Mesodermal cell (in vitro differentiated cells): Measurements from ENCODE around the gene MYO5A.

Source experiments
- H3K27ac ChIP-seq: 2 replicates; pipeline ENCODE4 v1.7.0; 2013; ENCODE audit warnings: mild to moderate bottlenecking, low read depth, low read length, moderate library complexity; ENCODE audit not compliant: severe bottlenecking
- H3K36me3 ChIP-seq: 2 replicates; pipeline ENCODE4 v1.7.1; 2013; ENCODE audit warnings: mild to moderate bottlenecking, low read length, moderate library complexity; ENCODE audit not compliant: control insufficient read depth, insufficient read depth
- H3K4me1 ChIP-seq: one replicate; pipeline ENCODE4 v1.7.1; 2013; ENCODE audit warnings: mild to moderate bottlenecking, low read length; ENCODE audit not compliant: insufficient read depth, control insufficient read depth, poor library complexity, severe bottlenecking
- H3K4me3 ChIP-seq: 2 replicates; pipeline ENCODE4 v1.7.0; 2013; ENCODE audit warnings: low read length, control low read depth, mild to moderate bottlenecking; ENCODE audit not compliant: insufficient read depth, poor library complexity, severe bottlenecking; ENCODE audit errors: extremely low read depth
- H3K9me3 ChIP-seq: 2 replicates; pipeline ENCODE4 v1.7.1; 2013; ENCODE audit warnings: mild to moderate bottlenecking, low read length, moderate library complexity; ENCODE audit not compliant: control insufficient read depth
- WGBS, 2 experiments: methylation state at CpG; one replicate each; pipeline ENCODE4 v1.1.5; 2013; ENCODE audit warnings: missing lambda C conversion rate in 2 of 2; ENCODE audit not compliant: insufficient coverage in 2 of 2; 5-methylcytosine and 5-hydroxymethylcytosine counted together

Gene MYO5A

GRCh38 chr15:52258461-52258860 lies 270.2 kb downstream of the MYO5A start:
- Histone ChIP-seq H3K9me3 (no peaks in the 10 kb centered on the region), H3K27ac (no peak overlapping the region), H3K4me3 (no peak overlapping the region), H3K36me3 (no peaks in the 10 kb centered on the region), H3K4me1 (peaks cover 25% of the 10 kb centered on the region)
- 88 to 91% methylated on average over 4 of the region's 5 CpGs for WGBS, 2 experiments

GRCh38 chr15:52257734-52258062 lies 271.0 kb downstream of the MYO5A start:
- no peak overlapping the region for H3K4me3 ChIP-seq
- peaks cover 28% of the 10 kb centered on the region for H3K4me1 ChIP-seq
- no peaks in the 10 kb centered on the region for H3K9me3 ChIP-seq
- H3K36me3 ChIP-seq: no peaks in the 10 kb centered on the region
- WGBS, 2 experiments: 75 to 85% methylated on average over 4 to 5 of the region's 5 CpGs
- H3K27ac ChIP-seq: no peak overlapping the region
